Stimulated activated CD4-positive, alpha-beta T cell treated with anti-CD3 and anti-CD28 coated beads, Interleukin-1b, Interleukin-23, amount 100 ng/mL, for 48 hours (primary cell): Measurements from ENCODE around the gene ZDHHC3.

Experiments used
- DNase-seq: peaks from one replicate; pipeline ENCODE4 v3.0.0-alpha.2; 2020

The ZDHHC3 gene

DNA sequence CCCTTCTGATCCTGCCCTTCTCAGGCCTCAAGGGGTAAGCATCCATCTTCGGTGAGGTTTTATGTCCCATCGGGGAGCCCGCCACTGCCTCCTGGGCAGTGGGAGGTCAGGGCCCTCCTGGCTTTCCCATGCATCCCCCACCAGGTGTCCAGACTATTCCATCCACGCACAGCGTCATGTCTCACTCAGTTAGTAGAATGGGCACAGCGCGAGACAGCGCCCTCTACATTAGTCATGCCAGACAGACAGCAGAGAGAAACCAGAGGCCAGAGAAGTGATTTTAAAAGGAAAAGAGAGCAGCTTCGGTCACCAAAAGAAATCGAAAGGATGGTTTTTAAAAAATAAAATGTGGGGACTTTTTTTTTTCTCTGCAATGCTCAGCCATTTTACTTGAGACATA lies 49.8 kb downstream of the ZDHHC3 start:
- no peak for DNase-seq

DNA sequence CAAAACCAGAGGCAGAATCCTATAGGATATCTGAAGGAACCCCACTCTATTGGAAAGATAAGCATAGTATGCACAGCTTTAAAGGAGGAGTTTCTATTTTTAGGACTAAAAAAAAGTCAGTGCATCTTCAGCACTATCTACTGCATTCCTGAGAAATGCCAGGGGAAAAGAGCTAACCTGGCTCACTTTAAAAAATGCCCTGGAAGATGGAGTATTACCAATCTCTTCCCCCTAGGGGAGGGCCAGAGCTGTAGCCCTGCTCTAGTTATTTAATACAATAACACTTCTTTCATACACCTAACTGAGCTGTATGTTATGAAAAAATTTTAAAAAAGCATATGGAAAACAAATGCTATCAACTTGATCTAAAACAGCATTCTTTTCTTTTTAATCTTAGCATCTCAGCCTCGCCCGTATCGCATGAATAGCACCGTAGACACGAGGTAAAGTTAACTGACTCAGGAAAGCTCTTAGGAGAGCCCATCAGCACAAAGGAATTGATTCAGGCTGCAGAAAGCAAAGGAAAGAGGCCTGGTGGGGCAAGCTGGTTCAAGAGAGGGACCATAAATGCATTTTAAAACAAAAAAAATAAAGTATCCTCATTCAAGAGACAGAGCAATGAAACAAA lies 51.4 kb downstream of the ZDHHC3 start:
- no peak for DNase-seq

- no peak for DNase-seq
Measured at GRCh38 chr3:44923632-44924456, 52.1 kb downstream of the ZDHHC3 start.

DNA sequence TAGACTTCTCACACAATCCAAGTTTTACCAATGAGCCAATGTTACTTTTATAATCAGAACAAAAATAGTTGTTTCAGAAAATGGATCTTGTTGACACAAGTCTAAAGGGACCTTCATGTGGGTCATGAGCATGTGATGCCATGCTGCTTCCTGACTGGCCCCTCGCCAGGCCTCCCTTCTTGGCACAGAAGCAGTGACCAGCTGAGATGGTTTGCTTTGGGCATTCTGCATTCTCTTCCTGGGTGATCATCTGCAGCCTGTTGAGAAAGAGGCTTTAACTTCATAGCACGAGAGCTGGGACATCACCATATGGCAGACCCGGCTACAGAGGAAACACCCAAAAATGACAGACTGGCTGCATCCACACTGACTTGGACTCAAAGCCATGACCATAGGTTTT lies 55.9 kb downstream of the ZDHHC3 start:
- no peak for DNase-seq

DNA sequence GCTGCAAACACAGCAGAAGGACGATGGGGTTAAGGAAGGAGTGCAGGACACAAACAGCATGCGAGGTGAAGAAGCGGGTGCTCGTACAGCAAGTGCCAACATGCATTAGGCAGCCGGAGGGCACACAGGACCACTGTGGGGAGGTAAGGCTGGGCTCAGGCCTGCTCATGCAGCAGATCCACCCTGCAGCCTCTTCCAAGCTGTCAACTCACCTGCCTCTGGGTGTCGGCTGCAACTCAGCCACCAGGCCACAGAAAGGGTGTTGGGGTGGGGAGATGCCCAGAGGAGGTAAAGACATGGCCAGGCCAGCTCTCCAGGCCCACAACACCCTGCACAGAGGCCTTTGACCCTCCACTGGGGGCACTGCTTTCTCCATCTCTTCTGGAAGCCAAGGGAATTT lies 57.4 kb downstream of the ZDHHC3 start:
- DNase-seq = no peak

DNA sequence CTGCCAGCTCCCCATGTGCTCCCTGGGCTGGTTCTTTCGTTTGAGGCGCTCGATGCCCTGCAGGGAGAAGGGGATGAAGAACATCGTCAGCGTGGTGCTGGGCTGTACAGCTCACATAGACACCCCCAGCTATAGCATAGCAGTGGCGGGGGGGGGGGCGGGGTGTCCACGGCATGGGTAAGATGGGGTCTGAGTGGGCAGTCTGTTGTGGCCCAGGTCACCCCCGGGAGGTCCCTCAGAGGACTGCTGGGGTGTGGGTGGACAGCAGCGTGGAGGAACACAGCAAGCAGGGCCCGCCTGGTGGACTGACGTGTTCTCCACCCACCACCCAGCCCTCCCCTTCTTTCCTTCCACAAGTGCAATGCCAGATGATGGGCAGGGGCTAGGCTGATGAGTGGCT lies 57.9 kb downstream of the ZDHHC3 start:
- DNase-seq = no peak

GRCh38 chr3:44915702-44916438 lies 60.1 kb downstream of the ZDHHC3 start:
- DNase-seq = no peak

- no peak for DNase-seq
Measured at GRCh38 chr3:44914936-44915335, 61.0 kb downstream of the ZDHHC3 start.

- DNase-seq = peak; percentile 58
Measured at GRCh38 chr3:44913868-44914468, 62.0 kb downstream of the ZDHHC3 start.

DNA sequence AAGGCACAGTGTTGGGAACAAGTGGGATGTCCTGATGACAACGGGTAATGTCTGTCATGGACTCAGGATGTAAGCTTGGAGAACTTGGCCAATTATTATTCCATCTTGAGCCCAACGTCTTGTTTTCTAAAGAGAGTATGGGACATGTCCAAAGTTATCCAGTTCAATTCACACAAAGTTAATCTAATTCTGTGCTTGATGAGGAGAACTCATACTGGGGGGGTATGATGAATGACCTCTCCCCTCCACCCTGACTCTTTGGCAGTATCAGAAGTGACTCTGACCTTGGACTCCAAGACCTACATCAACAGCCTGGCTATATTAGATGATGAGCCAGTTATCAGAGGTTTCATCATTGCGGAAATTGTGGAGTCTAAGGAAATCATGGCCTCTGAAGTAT lies 65.3 kb downstream of the ZDHHC3 start:
- no peak for DNase-seq

DNA sequence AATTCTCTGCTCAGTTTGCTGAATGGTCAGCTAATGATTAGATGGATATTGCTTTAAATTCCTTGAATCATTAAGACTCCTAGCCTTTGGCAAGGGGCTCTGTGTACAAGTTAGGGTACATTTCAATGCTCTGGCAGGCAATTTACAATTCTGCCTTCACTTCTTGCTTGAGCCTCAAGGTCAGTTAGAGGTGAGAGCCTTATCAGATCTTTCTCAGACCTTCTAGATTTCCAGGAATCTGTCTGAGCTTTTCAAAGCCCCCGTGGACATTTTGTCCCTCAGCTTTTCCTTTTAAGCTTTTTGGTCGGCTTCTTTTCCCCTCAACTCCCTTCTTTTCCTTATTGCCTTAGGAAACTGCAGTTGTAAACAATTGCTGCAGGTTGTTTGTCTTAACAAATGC lies 66.9 kb downstream of the ZDHHC3 start:
- no peak for DNase-seq

DNA sequence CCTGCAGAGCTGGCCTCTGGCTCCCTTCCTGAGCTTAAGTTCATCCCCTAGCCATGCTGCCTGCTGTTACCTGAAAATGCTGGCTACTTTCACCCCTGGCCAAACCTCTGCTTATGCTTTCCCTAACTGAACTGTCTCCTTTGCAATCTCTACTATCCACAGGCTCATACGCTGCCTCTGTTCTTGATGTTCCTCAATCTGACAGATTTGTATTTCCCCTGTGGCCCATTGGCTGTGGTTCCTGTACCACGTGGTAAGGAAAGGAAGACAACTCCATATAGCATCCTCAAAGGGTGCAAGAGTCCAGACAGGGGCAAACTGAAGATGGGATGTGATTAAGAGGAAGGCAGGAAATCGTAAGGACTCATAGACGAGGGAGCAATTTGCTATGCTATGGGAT lies 68.4 kb downstream of the ZDHHC3 start:
- DNase-seq = no peak

DNA sequence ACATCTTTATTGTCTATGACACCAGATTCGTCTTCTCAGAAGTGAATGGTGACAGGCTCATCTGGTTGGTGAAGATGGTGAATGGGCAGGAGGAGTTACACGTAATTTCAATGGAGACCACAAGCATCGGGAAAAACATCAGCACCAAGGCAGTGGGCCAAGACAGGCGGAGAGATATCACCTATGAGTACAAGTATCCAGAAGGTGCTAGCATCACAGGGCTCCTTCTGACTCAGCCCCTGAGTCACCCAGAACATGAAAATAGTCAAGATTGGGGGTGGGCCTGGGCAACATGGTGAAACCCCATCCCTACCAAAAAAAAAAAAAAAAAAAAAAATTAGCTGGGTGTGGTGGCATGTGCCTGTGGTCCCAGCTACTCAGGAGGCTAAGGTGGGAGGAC lies 69.0 kb downstream of the ZDHHC3 start:
- peak; percentile 37 for DNase-seq

DNA sequence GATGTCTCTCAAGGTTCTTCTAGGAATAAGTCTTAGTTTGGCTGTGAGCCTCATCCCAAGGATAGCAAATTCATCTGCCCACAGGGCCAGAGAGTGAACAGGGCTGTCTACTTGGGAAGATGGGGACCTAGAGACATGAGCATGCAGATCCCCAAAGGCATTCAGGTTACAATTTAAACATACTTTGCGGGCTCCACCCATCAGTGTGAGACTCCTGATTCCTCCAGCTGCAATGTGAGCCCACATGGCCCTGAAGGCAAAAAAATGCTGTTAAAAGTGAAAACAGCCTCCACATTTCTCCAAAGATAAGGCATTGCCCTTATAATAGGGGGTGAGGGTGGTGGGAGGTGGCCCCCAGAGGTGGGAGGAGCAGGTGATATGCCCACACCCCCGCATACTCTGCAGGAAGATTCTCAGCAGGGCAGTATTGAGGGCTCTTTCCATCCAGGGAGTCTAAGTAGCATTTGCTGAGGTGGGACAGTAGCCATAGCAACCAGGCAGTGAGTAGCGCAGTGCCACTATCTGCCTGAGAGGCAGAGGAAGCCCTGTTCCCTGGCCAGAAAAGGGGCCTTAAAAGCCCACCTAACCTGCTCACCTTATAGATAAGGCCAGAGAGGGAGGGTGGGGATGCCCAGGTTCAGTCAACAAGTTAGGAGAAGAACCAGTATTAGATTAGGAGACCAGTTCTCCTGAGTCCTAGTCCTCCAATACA lies 70.4 kb downstream of the ZDHHC3 start:
- DNase-seq = no peak

DNA sequence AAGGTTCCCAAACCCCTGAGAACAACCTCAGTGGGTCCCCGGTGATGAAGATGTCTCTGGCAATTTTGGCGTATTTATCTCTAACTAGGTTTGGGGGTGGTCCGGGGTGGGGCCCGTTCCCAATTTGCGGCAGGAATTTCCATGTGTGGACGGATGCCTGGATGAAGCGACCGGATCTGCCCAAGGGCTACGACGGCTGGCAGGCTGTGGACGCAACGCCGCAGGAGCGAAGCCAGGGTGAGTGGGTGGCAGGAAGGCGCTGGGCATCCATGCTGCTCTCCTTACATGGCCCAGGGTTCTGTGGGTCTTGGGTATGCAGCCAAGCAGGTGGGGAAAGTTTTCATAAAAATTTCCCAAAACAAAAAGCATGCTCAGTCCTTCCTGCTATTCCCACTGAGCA lies 72.2 kb downstream of the ZDHHC3 start:
- DNase-seq = no peak

- DNase-seq = no peak
Measured at GRCh38 chr3:44903314-44903713, 72.7 kb downstream of the ZDHHC3 start.

DNA sequence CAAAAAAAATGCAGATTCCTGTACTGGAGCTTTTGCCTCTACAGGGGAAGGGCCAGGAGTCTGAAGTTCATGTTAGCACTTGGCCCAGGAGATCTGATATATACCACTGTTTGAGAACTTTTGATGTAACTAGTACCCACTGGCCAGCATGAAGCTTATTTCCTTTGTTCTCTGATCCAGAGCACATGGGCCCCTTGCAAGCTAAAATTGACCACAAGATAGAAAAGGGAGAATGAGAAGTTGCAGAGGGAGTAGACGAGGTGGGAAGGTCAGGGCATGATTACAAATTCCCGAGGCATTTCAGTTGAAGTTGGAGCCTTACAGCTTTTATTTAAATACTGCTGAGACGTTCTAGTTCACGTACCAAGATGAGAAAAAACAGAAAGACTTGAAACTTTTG lies 73.3 kb downstream of the ZDHHC3 start:
- no peak for DNase-seq

- no peak for DNase-seq
Measured at GRCh38 chr3:44899683-44900367, 76.1 kb downstream of the ZDHHC3 start.

- DNase-seq = no peak
Measured at GRCh38 chr3:44896440-44896839, 79.5 kb downstream of the ZDHHC3 start.

GRCh38 chr3:44894485-44894884 lies 81.5 kb downstream of the ZDHHC3 start:
- DNase-seq = no peak

DNA sequence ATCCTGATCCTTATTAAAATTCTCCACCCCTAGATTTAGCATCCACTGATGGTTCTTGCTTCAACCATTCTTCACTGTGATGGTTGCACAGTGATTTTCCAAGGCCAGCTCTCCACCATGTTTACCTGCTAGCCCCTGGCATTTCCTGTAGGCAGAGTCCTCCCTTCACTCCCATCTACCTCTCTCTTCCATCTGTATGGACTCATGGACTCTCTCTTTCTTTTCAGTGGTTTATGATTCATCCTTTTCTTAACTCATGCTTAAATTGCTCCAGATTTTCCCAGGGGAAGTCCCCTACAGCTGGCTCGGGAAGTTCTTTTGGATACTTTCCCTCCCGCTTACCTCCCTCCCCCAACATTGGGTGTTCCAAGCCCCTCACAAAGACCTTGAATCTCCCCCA lies 82.9 kb downstream of the ZDHHC3 start:
- no peak for DNase-seq

GRCh38 chr3:44892689-44893088 lies 83.3 kb downstream of the ZDHHC3 start:
- DNase-seq = no peak
